Mucosa of rectum (tissue), 2 donors: ENCODE measurements around the gene POLK.
A peak's percentile ranks its signal among the peaks of the same experiment; 100 is the strongest.
"Not testable (repeated sequence)": the region's sequence is repeated elsewhere in the genome, so short reads cannot be mapped to it uniquely, and the experiment has no call there.

ENCODE experiments used
- H3K27ac ChIP-seq, 2 donors: one replicate each; pipeline ENCODE4 v1.7.0; 2013; ENCODE audit warnings: inconsistent platforms in 2 of 2, low read depth in 2 of 2, low read length in 2 of 2
- H3K27me3 ChIP-seq, 2 donors: one replicate each; pipeline ENCODE4 v1.7.0; 2013; ENCODE audit warnings: low read length in 2 of 2; ENCODE audit not compliant: control insufficient read depth in 2 of 2, insufficient read depth in 2 of 2
- H3K36me3 ChIP-seq, 2 donors: one replicate each; pipeline ENCODE4 v1.7.0; 2013; ENCODE audit warnings: low read length in 2 of 2; ENCODE audit not compliant: control insufficient read depth in 2 of 2, insufficient read depth in 2 of 2
- H3K4me1 ChIP-seq, 2 donors: one replicate each; pipeline ENCODE4 v1.7.0; 2013; ENCODE audit warnings: low read length in 2 of 2, mild to moderate bottlenecking in 1 of 2; ENCODE audit not compliant: control insufficient read depth in 2 of 2, insufficient read depth in 2 of 2
- H3K4me3 ChIP-seq, 2 donors: one replicate each; pipeline ENCODE4 v1.7.0; 2013; ENCODE audit warnings: low read length in 2 of 2
- H3K9ac ChIP-seq, 2 donors: one replicate each; pipeline ENCODE4 v1.7.0; 2013; ENCODE audit warnings: low read length in 2 of 2, low read depth in 1 of 2, mild to moderate bottlenecking in 1 of 2
- H3K9me3 ChIP-seq, 2 donors: one replicate each; pipeline ENCODE4 v1.7.0; 2013; ENCODE audit warnings: low read length in 2 of 2; ENCODE audit not compliant: control insufficient read depth in 2 of 2
- donor health status: healthy.
- donor health status: Normal muscosa, but diverticular disease.

Gene POLK

GRCh38 chr5:75565991-75566709 lies 54.5 kb downstream of the POLK start:
- H3K4me1 ChIP-seq, H3K36me3 ChIP-seq, H3K27me3 ChIP-seq, H3K9ac ChIP-seq, H3K27ac ChIP-seq, H3K9me3 ChIP-seq, H3K4me3 ChIP-seq: not testable (repeated sequence)

GRCh38 chr5:75566710-75567309 lies 55.1 kb downstream of the POLK start:
- Histone ChIP-seq H3K27ac (no peak overlapping the region), H3K9me3 (no peaks in the 10 kb centered on the region), H3K36me3 (peaks cover 0 to 6% of the 10 kb centered on the region in 2 donors), H3K27me3 (no peaks in the 10 kb centered on the region), H3K4me3 (no peak overlapping the region), H3K4me1 (no peaks in the 10 kb centered on the region), H3K9ac (no peak overlapping the region)

GRCh38 chr5:75567710-75568109 lies 56.0 kb downstream of the POLK start:
- Histone ChIP-seq H3K9me3 (no peaks in the 10 kb centered on the region), H3K36me3 (peaks cover 0 to 6% of the 10 kb centered on the region in 2 donors), H3K4me1 (no peaks in the 10 kb centered on the region), H3K4me3 (no peak overlapping the region), H3K9ac (no peak overlapping the region), H3K27ac (no peak overlapping the region), H3K27me3 (no peaks in the 10 kb centered on the region)

GRCh38 chr5:75568202-75568601 lies 56.5 kb downstream of the POLK start:
- no peak overlapping the region for H3K27ac ChIP-seq
- no peaks in the 10 kb centered on the region for H3K4me1 ChIP-seq
- H3K4me3 ChIP-seq = no peak overlapping the region
- H3K27me3 ChIP-seq = no peaks in the 10 kb centered on the region
- no peaks in the 10 kb centered on the region for H3K9me3 ChIP-seq
- peaks cover 0 to 6% of the 10 kb centered on the region in 2 donors for H3K36me3 ChIP-seq
- H3K9ac ChIP-seq = no peak overlapping the region

GRCh38 chr5:75571547-75571946 lies 59.9 kb downstream of the POLK start:
- H3K9me3 ChIP-seq = no peaks in the 10 kb centered on the region
- H3K36me3 ChIP-seq = peaks cover 0 to 6% of the 10 kb centered on the region in 2 donors
- H3K4me3 ChIP-seq = no peak overlapping the region
- H3K9ac ChIP-seq = no peak overlapping the region
- H3K27ac ChIP-seq = no peak overlapping the region
- H3K27me3 ChIP-seq = no peaks in the 10 kb centered on the region
- no peaks in the 10 kb centered on the region for H3K4me1 ChIP-seq

GRCh38 chr5:75574791-75575190 lies 63.1 kb downstream of the POLK start:
- H3K4me3 ChIP-seq = no peak overlapping the region
- H3K36me3 ChIP-seq = peaks cover 3 to 11% of the 10 kb centered on the region in 2 donors

GRCh38 chr5:75578280-75578679 lies 66.6 kb downstream of the POLK start:
- H3K9me3 ChIP-seq, H3K9ac ChIP-seq, H3K36me3 ChIP-seq, H3K27ac ChIP-seq, H3K4me3 ChIP-seq, H3K4me1 ChIP-seq, H3K27me3 ChIP-seq: not testable (repeated sequence)

More at GRCh38 chr5:75574791-75575190, 63.1 kb downstream of the POLK start:
- Histone ChIP-seq H3K9ac (no peak overlapping the region), H3K9me3 (no peaks in the 10 kb centered on the region), H3K4me1 (no peaks in the 10 kb centered on the region), H3K27ac (peak overlapping the region in 1 of 2 donors; percentile 23), H3K27me3 (no peaks in the 10 kb centered on the region)

GRCh38 chr5:75584641-75585040 lies 73.0 kb downstream of the POLK start:
- Histone ChIP-seq H3K9me3 (no peaks in the 10 kb centered on the region), H3K27ac (no peak overlapping the region), H3K4me3 (no peak overlapping the region), H3K36me3 (peaks cover 0 to 7% of the 10 kb centered on the region in 2 donors), H3K27me3 (no peaks in the 10 kb centered on the region), H3K4me1 (no peaks in the 10 kb centered on the region), H3K9ac (no peak overlapping the region)

GRCh38 chr5:75588666-75589065 lies 77.0 kb downstream of the POLK start:
- Histone ChIP-seq H3K9me3 (no peaks in the 10 kb centered on the region), H3K9ac (no peak overlapping the region), H3K4me1 (peaks cover 0 to 3% of the 10 kb centered on the region in 2 donors), H3K27me3 (no peaks in the 10 kb centered on the region), H3K4me3 (no peak overlapping the region), H3K36me3 (peaks cover 3 to 12% of the 10 kb centered on the region in 2 donors), H3K27ac (no peak overlapping the region)

- Histone ChIP-seq H3K27ac (no peak overlapping the region), H3K4me1 (no peaks in the 10 kb centered on the region), H3K4me3 (no peak overlapping the region), H3K36me3 (peaks cover 7 to 12% of the 10 kb centered on the region in 2 donors), H3K9me3 (no peaks in the 10 kb centered on the region), H3K27me3 (no peaks in the 10 kb centered on the region), H3K9ac (no peak overlapping the region)
These were observed 88.8 kb downstream of the POLK start for GRCh38 chr5:75600535-75600934.
